Glutamatergic neuron (in vitro differentiated cells): Measurements from ENCODE around the gene GYPA. TPM values are rescaled to one million over a fixed set of nuclear protein-coding genes. Genes with fewer than 3 reads are reported as not detected.

Experiments
- DNase-seq: peaks from one replicate; pipeline ENCODE4 v3.0.0; 2022
- H3K27ac Mint-ChIP-seq: one replicate; pipeline ENCODE4 v1.8.0; 2020; ENCODE audit warnings: mild to moderate bottlenecking, mixed read lengths, inconsistent platforms; ENCODE audit not compliant: unreplicated experiment
- H3K27me3 Mint-ChIP-seq: one replicate; pipeline ENCODE4 v1.8.0; 2020; ENCODE audit warnings: mild to moderate bottlenecking, moderate library complexity, mixed read lengths, inconsistent platforms; ENCODE audit not compliant: unreplicated experiment
- H3K36me3 Mint-ChIP-seq: one replicate; pipeline ENCODE4 v1.8.0; 2020; ENCODE audit warnings: mild to moderate bottlenecking, mixed read lengths, inconsistent platforms; ENCODE audit not compliant: unreplicated experiment
- H3K4me1 Mint-ChIP-seq: one replicate; pipeline ENCODE4 v1.8.0; 2020; ENCODE audit warnings: mild to moderate bottlenecking, low read depth, mixed read lengths, inconsistent platforms; ENCODE audit not compliant: unreplicated experiment
- H3K4me3 Mint-ChIP-seq: one replicate; pipeline ENCODE4 v1.8.0; 2020; ENCODE audit warnings: mild to moderate bottlenecking, mixed read lengths, inconsistent platforms; ENCODE audit not compliant: unreplicated experiment
- H3K9me3 Mint-ChIP-seq: one replicate; pipeline ENCODE4 v1.8.0; 2020; ENCODE audit warnings: mild to moderate bottlenecking, moderate library complexity, mixed read lengths, inconsistent platforms; ENCODE audit not compliant: unreplicated experiment
- CTCF ChIP-seq: fragments of 200-600 bp; sonication (generic); IDR thresholded peaks from one replicate; pipeline ENCODE4 v1.5.0; 2021; ENCODE audit not compliant: partially characterized antibody, unreplicated experiment
- total RNA-seq: library from RNA; stranded (reverse); fragmentation: NEBNext Ultra II Directional; extraction: Animal tissue kit (Norgen Biotek cat#: 25700); gene quantifications from one replicate; pipeline ENCODE4 v1.2.1, GENCODE V29; 2021; ENCODE audit not compliant: unreplicated experiment

The GYPA gene
- total RNA-seq, 1 donor from 2014 or later: 1.3 TPM

GRCh38 chr4:144181391-144181790, 40.9 kb upstream of the GYPA start:
- no peak for TF ChIP-seq CTCF
- Mint-ChIP-seq H3K4me1 (peaks cover 7% of the 10 kb centered on the region), H3K27me3 (no peaks in the 10 kb centered on the region), H3K36me3 (no peaks in the 10 kb centered on the region), H3K27ac (no peak overlapping the region), H3K9me3 (no peaks in the 10 kb centered on the region), H3K4me3 (no peak overlapping the region)
- no peak for DNase-seq

GRCh38 chr4:144179152-144179739, 38.7 kb upstream of the GYPA start:
- no peak overlapping the region for H3K4me3 Mint-ChIP-seq
- H3K9me3 Mint-ChIP-seq: no peaks in the 10 kb centered on the region
- peaks cover 7% of the 10 kb centered on the region for H3K4me1 Mint-ChIP-seq
- TF ChIP-seq CTCF: no peak
- DNase-seq: no peak
- no peaks in the 10 kb centered on the region for H3K36me3 Mint-ChIP-seq
- H3K27me3 Mint-ChIP-seq: no peaks in the 10 kb centered on the region
- no peak overlapping the region for H3K27ac Mint-ChIP-seq

GRCh38 chr4:144178414-144178813, 37.9 kb upstream of the GYPA start:
- Mint-ChIP-seq H3K27ac (no peak overlapping the region), H3K4me1 (peaks cover 3% of the 10 kb centered on the region), H3K36me3 (no peaks in the 10 kb centered on the region), H3K27me3 (no peaks in the 10 kb centered on the region), H3K9me3 (no peaks in the 10 kb centered on the region), H3K4me3 (no peak overlapping the region)
- no peak for TF ChIP-seq CTCF
- no peak for DNase-seq

GRCh38 chr4:144176476-144176875, 36.0 kb upstream of the GYPA start:
- Mint-ChIP-seq H3K27me3 (no peaks in the 10 kb centered on the region), H3K9me3 (no peaks in the 10 kb centered on the region), H3K4me3 (no peak overlapping the region), H3K36me3 (no peaks in the 10 kb centered on the region), H3K27ac (no peak overlapping the region), H3K4me1 (no peaks in the 10 kb centered on the region)
- TF ChIP-seq CTCF: no peak
- no peak for DNase-seq

- no peaks in the 10 kb centered on the region for H3K9me3 Mint-ChIP-seq
- H3K27ac Mint-ChIP-seq: no peak overlapping the region
- TF ChIP-seq CTCF: peak; percentile 67
- no peaks in the 10 kb centered on the region for H3K4me1 Mint-ChIP-seq
- H3K4me3 Mint-ChIP-seq: no peak overlapping the region
- no peaks in the 10 kb centered on the region for H3K36me3 Mint-ChIP-seq
- DNase-seq: no peak
- H3K27me3 Mint-ChIP-seq: no peaks in the 10 kb centered on the region
Observed at GRCh38 chr4:144174401-144175067, 34.0 kb upstream of the GYPA start.
